ENCODE measurements around the gene PRDM9.
"Not testable (repeated sequence)": the region's sequence is repeated elsewhere in the genome, so short reads cannot be mapped to it uniquely, and the experiment has no call there.

Gene PRDM9

GRCh38 chr5:23507278-23507685 lies at the start of gene PRDM9:
Gene PRDM9 (plus strand): TSS chr5:23507609. CDS start chr5:23509034, 1,425 bp downstream.
- Mint-ChIP-seq H3K36me3 (peaks cover 1% of the 10 kb centered on the region), H3K27ac (no peak within 1 kb of the TSS), H3K4me3 (no peak within 1 kb of the TSS), H3K9me3 (peaks cover 22% of the 10 kb centered on the region), H3K27me3 (no peaks in the 10 kb centered on the region), H3K4me1 (no peaks in the 10 kb centered on the region)
- DNase-seq: no peak
- CTCF ChIA-PET: no interaction called here

DNA sequence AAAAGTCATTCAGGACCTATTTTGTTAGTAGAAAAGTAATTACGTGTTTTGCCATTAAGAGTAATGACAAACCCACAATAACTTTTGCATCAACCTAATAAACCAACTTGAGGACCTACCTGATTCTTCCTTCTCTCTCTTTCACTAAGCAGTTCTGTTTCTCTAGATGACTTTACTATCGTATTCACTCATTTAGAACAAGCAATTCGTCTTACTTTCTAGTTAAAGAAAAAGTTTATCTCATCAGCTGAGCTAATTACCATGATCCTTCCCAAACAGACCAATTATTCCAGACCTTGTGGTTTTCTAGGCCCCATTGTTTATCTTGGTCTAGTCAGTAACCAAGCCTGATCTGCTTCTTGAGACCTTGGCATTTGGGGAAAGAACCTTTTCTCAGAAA lies 49.6 kb upstream of the PRDM9 start:
- CTCF ChIA-PET: no interaction called here
- Mint-ChIP-seq H3K27me3 (no peaks in the 10 kb centered on the region), H3K4me1 (no peaks in the 10 kb centered on the region), H3K36me3 (no peaks in the 10 kb centered on the region), H3K9me3 (peaks cover 13% of the 10 kb centered on the region), H3K27ac (no peak overlapping the region), H3K4me3 (no peak overlapping the region)
- no peak for DNase-seq

DNA sequence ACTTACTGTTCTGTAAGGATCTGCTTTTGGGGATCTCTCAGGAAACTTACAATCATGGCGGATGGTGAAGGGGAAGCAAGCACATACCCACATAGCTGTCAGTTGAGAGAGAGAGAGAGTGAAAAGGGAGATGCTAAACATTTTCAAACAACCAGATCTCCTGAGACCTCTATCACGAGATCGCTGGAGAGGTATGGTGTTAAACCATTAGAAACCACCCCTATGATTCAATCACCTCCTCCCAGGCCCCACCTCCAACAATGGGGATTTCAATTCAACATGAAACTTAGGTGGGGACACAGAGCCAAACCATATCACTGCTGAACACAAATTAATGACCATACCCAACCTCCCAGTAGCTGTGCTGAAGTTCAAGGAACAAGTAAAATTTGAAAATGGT lies 48.2 kb upstream of the PRDM9 start:
- CTCF ChIA-PET: no interaction called here
- H3K4me1 Mint-ChIP-seq: no peaks in the 10 kb centered on the region
- DNase-seq: no peak
- no peaks in the 10 kb centered on the region for H3K36me3 Mint-ChIP-seq
- no peak overlapping the region for H3K4me3 Mint-ChIP-seq
- no peaks in the 10 kb centered on the region for H3K27me3 Mint-ChIP-seq
- H3K9me3 Mint-ChIP-seq: peaks cover 15% of the 10 kb centered on the region
- H3K27ac Mint-ChIP-seq: no peak overlapping the region

DNA sequence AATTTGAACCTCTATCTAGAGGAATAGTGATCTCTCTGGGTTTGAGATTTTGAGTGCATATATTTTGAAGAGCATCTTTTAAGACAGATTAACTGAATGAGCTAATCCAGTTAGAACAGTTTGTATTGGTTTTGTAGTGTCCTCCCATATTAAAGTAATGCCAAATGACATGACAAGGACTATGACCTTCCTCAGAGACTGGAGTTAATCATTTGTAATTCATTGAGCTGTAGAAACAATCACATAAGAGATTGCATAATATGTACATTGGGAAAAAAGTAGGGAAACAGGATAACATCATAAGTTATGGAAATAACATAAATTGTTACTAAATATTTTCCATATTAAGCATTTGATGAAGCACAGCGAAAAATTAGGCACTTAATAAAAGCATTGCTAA lies 45.8 kb upstream of the PRDM9 start:
- no peak for DNase-seq
- Mint-ChIP-seq H3K36me3 (no peaks in the 10 kb centered on the region), H3K27ac (no peak overlapping the region), H3K9me3 (peaks cover 9% of the 10 kb centered on the region), H3K4me3 (no peak overlapping the region), H3K4me1 (no peaks in the 10 kb centered on the region), H3K27me3 (no peaks in the 10 kb centered on the region)
- CTCF ChIA-PET: no interaction called here

DNA sequence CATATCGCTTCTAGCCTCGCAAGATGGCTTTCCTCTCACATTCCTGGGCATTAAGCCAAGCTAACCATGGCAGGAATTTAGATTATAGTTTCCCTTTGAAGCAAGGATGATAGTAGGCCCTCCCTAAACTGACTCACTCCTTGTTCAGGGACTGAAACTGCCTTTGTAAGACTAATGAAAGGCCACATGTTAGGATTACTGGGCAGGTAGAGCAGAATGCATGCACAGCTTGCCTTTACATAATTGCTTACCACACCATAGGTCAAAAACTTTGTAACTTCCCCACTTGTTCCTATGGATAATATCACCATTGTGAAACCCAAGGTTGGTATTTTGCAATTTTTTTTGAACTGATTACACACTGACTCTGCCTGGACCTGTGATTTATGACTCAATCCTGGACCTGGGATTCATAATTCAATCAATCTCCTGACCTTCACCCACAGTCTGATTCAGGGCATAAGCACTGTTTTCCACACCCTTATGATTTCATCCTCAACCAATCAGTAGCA lies 41.0 kb upstream of the PRDM9 start:
- no peak overlapping the region for H3K27ac Mint-ChIP-seq
- no peaks in the 10 kb centered on the region for H3K27me3 Mint-ChIP-seq
- no peak overlapping the region for H3K4me3 Mint-ChIP-seq
- DNase-seq: no peak
- CTCF ChIA-PET: no interaction called here
- no peaks in the 10 kb centered on the region for H3K4me1 Mint-ChIP-seq
- H3K36me3 Mint-ChIP-seq: no peaks in the 10 kb centered on the region
- peaks cover 11% of the 10 kb centered on the region for H3K9me3 Mint-ChIP-seq

GRCh38 chr5:23468658-23469057 lies 38.8 kb upstream of the PRDM9 start:
- H3K4me3 Mint-ChIP-seq: no peak overlapping the region
- CTCF ChIA-PET: no interaction called here

DNA sequence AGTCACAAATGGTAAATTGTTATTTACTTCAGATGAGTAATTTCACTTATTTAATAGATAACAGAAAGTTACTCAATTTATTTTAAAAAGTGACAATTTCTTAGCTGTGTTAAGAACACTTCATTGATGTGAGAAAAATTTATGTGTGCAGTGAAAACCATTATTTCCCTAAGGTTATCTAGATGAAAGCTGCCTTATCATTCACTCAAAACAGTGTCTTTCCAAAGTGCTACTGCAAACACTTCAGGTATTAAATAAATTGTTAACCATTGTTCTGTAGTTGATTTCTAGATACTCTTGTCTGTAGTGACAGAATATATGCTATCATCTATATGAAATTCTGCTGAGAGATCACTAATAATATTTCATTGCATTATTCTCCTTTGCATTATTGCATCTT lies 33.5 kb upstream of the PRDM9 start:
- Mint-ChIP-seq H3K9me3 (peaks cover 4% of the 10 kb centered on the region), H3K36me3 (no peaks in the 10 kb centered on the region), H3K4me1 (no peaks in the 10 kb centered on the region), H3K27me3 (no peaks in the 10 kb centered on the region), H3K27ac (no peak overlapping the region), H3K4me3 (no peak overlapping the region)
- CTCF ChIA-PET: no interaction called here
- DNase-seq: no peak

More at GRCh38 chr5:23468658-23469057, 38.8 kb upstream of the PRDM9 start:
- H3K9me3 Mint-ChIP-seq: peaks cover 8% of the 10 kb centered on the region
- H3K36me3 Mint-ChIP-seq: no peaks in the 10 kb centered on the region
- no peaks in the 10 kb centered on the region for H3K4me1 Mint-ChIP-seq
- no peak overlapping the region for H3K27ac Mint-ChIP-seq
- no peaks in the 10 kb centered on the region for H3K27me3 Mint-ChIP-seq
- DNase-seq: no peak

DNA sequence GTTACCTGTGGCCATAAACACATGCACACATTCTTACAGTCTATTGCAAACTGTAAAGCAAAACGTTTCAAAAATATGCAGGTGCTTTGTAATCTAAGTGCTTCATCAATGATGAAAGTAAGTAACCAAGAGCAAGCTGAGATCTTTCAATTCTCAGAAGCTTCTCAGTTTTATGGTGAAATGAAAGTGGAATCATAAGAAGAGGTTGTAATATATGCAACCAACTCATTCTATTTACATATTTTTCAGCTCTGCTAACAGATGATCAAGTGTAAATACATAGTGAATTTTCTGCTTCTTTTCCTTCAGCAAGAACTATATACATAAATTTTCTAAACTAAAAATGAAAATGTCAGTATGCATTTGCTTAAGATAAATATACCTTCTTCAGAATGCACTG lies 33.1 kb upstream of the PRDM9 start:
- H3K36me3 Mint-ChIP-seq: no peaks in the 10 kb centered on the region
- DNase-seq: no peak
- no peak overlapping the region for H3K4me3 Mint-ChIP-seq
- H3K27ac Mint-ChIP-seq: no peak overlapping the region
- no peaks in the 10 kb centered on the region for H3K27me3 Mint-ChIP-seq
- H3K4me1 Mint-ChIP-seq: no peaks in the 10 kb centered on the region
- CTCF ChIA-PET: no interaction called here
- H3K9me3 Mint-ChIP-seq: peaks cover 6% of the 10 kb centered on the region

GRCh38 chr5:23476580-23476979 lies 30.8 kb upstream of the PRDM9 start:
- Mint-ChIP-seq H3K9me3 (peaks cover 7% of the 10 kb centered on the region), H3K27ac (no peak overlapping the region), H3K4me1 (no peaks in the 10 kb centered on the region), H3K27me3 (no peaks in the 10 kb centered on the region), H3K36me3 (no peaks in the 10 kb centered on the region), H3K4me3 (no peak overlapping the region)
- CTCF ChIA-PET: no interaction called here
- DNase-seq: no peak

DNA sequence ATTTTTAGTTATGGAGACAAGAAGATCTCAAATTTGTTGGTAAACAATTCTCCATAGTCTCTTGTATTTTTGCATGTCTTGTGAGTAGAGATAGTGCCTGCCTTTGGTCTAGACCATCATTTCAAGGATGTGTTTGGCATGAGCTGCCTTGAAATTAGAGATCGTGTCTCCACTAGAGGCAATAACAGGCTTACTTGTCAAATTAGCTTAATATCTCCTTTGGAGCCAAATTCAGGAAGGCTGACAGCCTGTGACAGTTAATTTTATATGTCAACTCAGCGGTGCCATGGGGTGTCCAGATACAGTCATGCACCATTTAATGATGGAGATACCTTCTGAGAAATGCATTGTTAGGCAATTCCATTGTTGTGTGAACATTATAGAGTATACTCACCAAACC lies 24.8 kb upstream of the PRDM9 start:
- H3K4me1 Mint-ChIP-seq: no peaks in the 10 kb centered on the region
- no peak overlapping the region for H3K27ac Mint-ChIP-seq
- H3K4me3 Mint-ChIP-seq: no peak overlapping the region
- H3K36me3 Mint-ChIP-seq: no peaks in the 10 kb centered on the region
- no peaks in the 10 kb centered on the region for H3K27me3 Mint-ChIP-seq
- peaks cover 13% of the 10 kb centered on the region for H3K9me3 Mint-ChIP-seq
- CTCF ChIA-PET: no interaction called here
- no peak for DNase-seq

GRCh38 chr5:23483090-23483489 lies 24.3 kb upstream of the PRDM9 start:
- CTCF ChIA-PET: no interaction called here
- Mint-ChIP-seq H3K27ac (no peak overlapping the region), H3K4me1 (no peaks in the 10 kb centered on the region), H3K27me3 (no peaks in the 10 kb centered on the region), H3K36me3 (no peaks in the 10 kb centered on the region), H3K9me3 (peaks cover 10% of the 10 kb centered on the region), H3K4me3 (no peak overlapping the region)
- DNase-seq: no peak

- Mint-ChIP-seq H3K27ac (no peak overlapping the region), H3K4me3 (no peak overlapping the region)
Observed at GRCh38 chr5:23484096-23484495, 23.3 kb upstream of the PRDM9 start.

GRCh38 chr5:23486227-23486626 lies 21.2 kb upstream of the PRDM9 start:
- H3K27me3 Mint-ChIP-seq, H3K4me3 Mint-ChIP-seq, CTCF ChIA-PET, H3K36me3 Mint-ChIP-seq, H3K4me1 Mint-ChIP-seq, DNase-seq, H3K27ac Mint-ChIP-seq: not testable (repeated sequence)
- peaks cover 16% of the 10 kb centered on the region for H3K9me3 Mint-ChIP-seq

More at GRCh38 chr5:23484096-23484495, 23.3 kb upstream of the PRDM9 start:
- H3K4me1 Mint-ChIP-seq: no peaks in the 10 kb centered on the region
- CTCF ChIA-PET: no interaction called here
- H3K27me3 Mint-ChIP-seq: no peaks in the 10 kb centered on the region
- H3K36me3 Mint-ChIP-seq: no peaks in the 10 kb centered on the region
- H3K9me3 Mint-ChIP-seq: peaks cover 13% of the 10 kb centered on the region
- DNase-seq: no peak

- no peaks in the 10 kb centered on the region for H3K36me3 Mint-ChIP-seq
- H3K4me3 Mint-ChIP-seq: no peak overlapping the region
- H3K9me3 Mint-ChIP-seq: peaks cover 29% of the 10 kb centered on the region
- no peak for DNase-seq
- H3K4me1 Mint-ChIP-seq: no peaks in the 10 kb centered on the region
- no peaks in the 10 kb centered on the region for H3K27me3 Mint-ChIP-seq
- H3K27ac Mint-ChIP-seq: no peak overlapping the region
- CTCF ChIA-PET: no interaction called here
Observed at GRCh38 chr5:23490993-23491392, 16.4 kb upstream of the PRDM9 start.

DNA sequence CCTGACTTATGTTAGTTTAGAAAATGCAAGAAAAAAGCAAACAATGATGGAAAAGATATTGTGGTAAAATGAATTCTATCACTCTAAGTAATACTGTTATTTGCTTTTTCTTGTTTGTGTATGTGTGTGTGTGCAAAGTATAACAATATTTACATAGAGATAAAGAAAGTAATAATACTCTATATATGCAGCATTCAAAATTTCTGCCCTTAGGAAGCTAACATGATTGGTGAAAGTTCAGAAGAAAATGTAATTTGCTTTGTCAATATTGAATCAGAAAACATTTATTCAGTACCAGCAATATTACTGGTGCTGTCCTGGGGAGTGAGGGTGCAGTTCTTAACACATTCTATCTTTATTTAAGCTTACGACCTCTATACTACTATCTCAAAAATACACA lies 12.9 kb upstream of the PRDM9 start:
- no peaks in the 10 kb centered on the region for H3K27me3 Mint-ChIP-seq
- no peak for DNase-seq
- no peaks in the 10 kb centered on the region for H3K36me3 Mint-ChIP-seq
- H3K4me1 Mint-ChIP-seq: no peaks in the 10 kb centered on the region
- H3K27ac Mint-ChIP-seq: no peak overlapping the region
- peaks cover 28% of the 10 kb centered on the region for H3K9me3 Mint-ChIP-seq
- CTCF ChIA-PET: no interaction called here
- H3K4me3 Mint-ChIP-seq: no peak overlapping the region

DNA sequence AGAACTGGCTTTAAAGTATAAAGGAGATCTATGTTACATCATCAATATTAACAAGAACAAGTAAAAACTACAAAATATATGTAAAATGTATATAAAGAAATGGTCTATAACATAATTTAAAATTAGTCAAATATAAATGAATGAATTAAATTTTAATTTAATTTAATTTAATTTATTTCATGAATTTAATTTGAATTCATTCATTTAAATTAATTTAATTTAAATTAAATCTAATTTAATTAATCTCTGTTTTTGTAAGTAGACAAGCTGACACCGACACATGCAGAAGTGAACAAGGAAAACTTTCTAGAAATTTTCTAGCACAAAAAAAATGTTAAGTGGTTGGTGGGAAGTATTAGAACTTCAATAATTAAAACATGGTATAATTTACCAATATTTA lies 10.8 kb upstream of the PRDM9 start:
- H3K4me3 Mint-ChIP-seq: no peak overlapping the region
- H3K9me3 Mint-ChIP-seq: peaks cover 22% of the 10 kb centered on the region
- no peaks in the 10 kb centered on the region for H3K4me1 Mint-ChIP-seq
- CTCF ChIA-PET: no interaction called here
- no peak overlapping the region for H3K27ac Mint-ChIP-seq
- no peaks in the 10 kb centered on the region for H3K36me3 Mint-ChIP-seq
- H3K27me3 Mint-ChIP-seq: no peaks in the 10 kb centered on the region
- DNase-seq: no peak
